HEK293T (cell line): ENCODE results near the gene AXL.

ENCODE experiments used
- CTCF ChIA-PET: fragments of 350-600 bp; formaldehyde crosslinking; extraction: SDS; loops from one replicate; lab custom pipeline; 2021; ENCODE audit warnings: antibody characterized with exemption, inconsistent platforms; lab: Yijun Ruan, JAX
- POLR2A ChIA-PET: fragments of 350-600 bp; formaldehyde crosslinking; extraction: SDS; loops from one replicate; lab custom pipeline; 2020; ENCODE audit warnings: antibody characterized with exemption, inconsistent platforms; lab: Yijun Ruan, JAX
- DNase-seq: peaks from one replicate; pipeline ENCODE4 v3.0.0; 2012; ENCODE audit warnings: mixed read lengths; ENCODE audit errors: extremely low spot score
- ARNT ChIP-seq: fragments of 450-650 bp; IDR thresholded peaks from 2 replicates; pipeline ENCODE4 v1.6.1; 2017; ENCODE audit warnings: mild to moderate bottlenecking
- BHLHE40 ChIP-seq: fragments of 450-650 bp; IDR thresholded peaks from 2 replicates; pipeline ENCODE4 v1.6.1; 2016; ENCODE audit warnings: mild to moderate bottlenecking, moderate library complexity, borderline replicate concordance
- CTBP1 ChIP-seq: fragments of 450-650 bp; IDR thresholded peaks from 2 replicates; pipeline ENCODE4 v1.6.1; 2016; ENCODE audit warnings: borderline replicate concordance
- ELF4 ChIP-seq: fragments of 450-650 bp; IDR thresholded peaks from 2 replicates; pipeline ENCODE4 v1.6.1; 2017; ENCODE audit warnings: antibody characterized with exemption
- FOXA1 ChIP-seq: fragments of 450-650 bp; IDR thresholded peaks from 2 replicates; pipeline ENCODE4 v1.6.1; 2016; ENCODE audit warnings: mild to moderate bottlenecking
- FOXK2 ChIP-seq: fragments of 450-650 bp; IDR thresholded peaks from 2 replicates; pipeline ENCODE4 v1.6.1; 2016; ENCODE audit warnings: mild to moderate bottlenecking
- FOXM1 ChIP-seq: fragments of 450-650 bp; IDR thresholded peaks from 2 replicates; pipeline ENCODE4 v1.6.1; 2017; ENCODE audit warnings: mild to moderate bottlenecking, borderline replicate concordance
- HDGF ChIP-seq: fragments of 450-650 bp; IDR thresholded peaks from 2 replicates; pipeline ENCODE4 v1.6.1; 2017; ENCODE audit warnings: antibody characterized with exemption, borderline replicate concordance
- L3MBTL2 ChIP-seq: fragments of 450-650 bp; conservative IDR thresholded peaks from 2 replicates; pipeline ENCODE4 v1.6.1; 2016; ENCODE audit warnings: mild to moderate bottlenecking
- LEF1 ChIP-seq: fragments of 450-650 bp; IDR thresholded peaks from 2 replicates; pipeline ENCODE4 v1.6.1; 2017; ENCODE audit warnings: mild to moderate bottlenecking, borderline replicate concordance
- NFRKB ChIP-seq: fragments of 450-650 bp; IDR thresholded peaks from 2 replicates; pipeline ENCODE4 v1.6.1; 2016; ENCODE audit warnings: mild to moderate bottlenecking, moderate library complexity
- PKNOX1 ChIP-seq: fragments of 450-650 bp; IDR thresholded peaks from 2 replicates; pipeline ENCODE4 v1.6.1; 2016
- SP1 ChIP-seq: fragments of 450-650 bp; IDR thresholded peaks from 2 replicates; pipeline ENCODE4 v1.6.1; 2017
- SUZ12 ChIP-seq: fragments of 450-650 bp; IDR thresholded peaks from 2 replicates; pipeline ENCODE4 v1.6.1; 2016; ENCODE audit warnings: mild to moderate bottlenecking
- TARDBP ChIP-seq: fragments of 450-650 bp; IDR thresholded peaks from 2 replicates; pipeline ENCODE4 v1.6.1; 2016
- ZNF384 ChIP-seq: fragments of 450-650 bp; IDR thresholded peaks from 2 replicates; pipeline ENCODE4 v1.6.1; 2016

The AXL gene

GRCh38 chr19:41249707-41250423 lies 30.8 kb downstream of the AXL start:
- DNase-seq, result no peak
- CTCF ChIA-PET, result no interaction called here
- no peak for TF ChIP-seq NFRKB
- no peak for TF ChIP-seq SP1
- no peak for TF ChIP-seq BHLHE40
- no peak for TF ChIP-seq ARNT
- TF ChIP-seq LEF1, result no peak
- no peak for TF ChIP-seq FOXK2
- no peak for TF ChIP-seq PKNOX1
- POLR2A ChIA-PET, result no interaction called here

- no peak for DNase-seq
- POLR2A ChIA-PET, result no interaction called here
- CTCF ChIA-PET, result no interaction called here
- TF ChIP-seq SUZ12 (no peak), L3MBTL2 (no peak), ARNT (no peak), FOXK2 (no peak), PKNOX1 (no peak), FOXA1 (no peak), SP1 (no peak), HDGF (no peak), FOXM1 (no peak), CTBP1 (no peak), ZNF384 (no peak), NFRKB (no peak), BHLHE40 (no peak), TARDBP (no peak)
Observed at GRCh38 chr19:41253660-41254059, 34.6 kb downstream of the AXL start.

- TF ChIP-seq NFRKB, result no peak
- TF ChIP-seq CTBP1, result no peak
- no peak for TF ChIP-seq TARDBP
- no peak for TF ChIP-seq FOXA1
- TF ChIP-seq HDGF, result no peak
- TF ChIP-seq LEF1, result no peak
- no peak for TF ChIP-seq SP1
- TF ChIP-seq L3MBTL2, result no peak
- TF ChIP-seq ARNT, result no peak
- no peak for TF ChIP-seq ZNF384
- TF ChIP-seq FOXM1, result no peak
- TF ChIP-seq BHLHE40, result no peak
- no peak for TF ChIP-seq PKNOX1
- TF ChIP-seq FOXK2, result no peak
- DNase-seq, result no peak
- ChIA-PET POLR2A (no interaction called here), CTCF (interaction anchor here (0.8 kb wide), 1 partner anchor 11 kb away, joined by 3 read pairs; no protein-coding TSS in a partner anchor)
Observed at GRCh38 chr19:41255171-41255570, 36.1 kb downstream of the AXL start.

GRCh38 chr19:41261474-41262190 lies 42.6 kb downstream of the AXL start:
- CTCF ChIA-PET, result interaction anchor here (1.0 to 1.5 kb wide), 2 partner anchors 19 to 57 kb away, joined by 4 to 6 read pairs; no protein-coding TSS in a partner anchor
- DNase-seq, result no peak
- POLR2A ChIA-PET, result interaction anchor here (1.3 to 4.5 kb wide), 4 partner anchors 37 to 178 kb away, joined by 3 to 48 read pairs (median 8); partner anchors contain the start of gene DMAC2
- no peak for TF ChIP-seq L3MBTL2
- TF ChIP-seq BHLHE40, result no peak
- no peak for TF ChIP-seq LEF1
- TF ChIP-seq NFRKB, result no peak
- TF ChIP-seq PKNOX1, result no peak
- no peak for TF ChIP-seq ARNT
- no peak for TF ChIP-seq HDGF
- no peak for TF ChIP-seq FOXA1
- TF ChIP-seq ZNF384, result no peak
- no peak for TF ChIP-seq TARDBP
- no peak for TF ChIP-seq FOXK2
- TF ChIP-seq SP1, result no peak
- TF ChIP-seq SUZ12, result no peak
- no peak for TF ChIP-seq CTBP1
- TF ChIP-seq FOXM1, result no peak
- TF ChIP-seq ELF4, result no peak
